WERI-Rb-1 (cell line): ENCODE results near the gene POLA2.

Experiments used
- DNase-seq: peaks from one replicate; pipeline ENCODE4 v3.0.0-alpha.2; 2020
- H3K27ac ChIP-seq: fragments of 250-450 bp; sonication (Bioruptor Pico); 2 replicates; pipeline ENCODE4 v1.5.1; 2020; ENCODE audit warnings: mild to moderate bottlenecking, moderate library complexity
- H3K27me3 ChIP-seq: fragments of 250-450 bp; sonication (Bioruptor Pico); 2 replicates; pipeline ENCODE4 v1.5.1; 2021; ENCODE audit warnings: mild to moderate bottlenecking, low read depth, moderate library complexity; ENCODE audit not compliant: insufficient read depth, severe bottlenecking
- H3K36me3 ChIP-seq: fragments of 250-450 bp; sonication (Bioruptor Pico); 2 replicates; pipeline ENCODE4 v1.5.1; 2020; ENCODE audit warnings: mild to moderate bottlenecking, moderate library complexity
- H3K4me3 ChIP-seq: 2 replicates; pipeline ENCODE4 v1.5.1; 2011; ENCODE audit warnings: low read depth, mild to moderate bottlenecking, control low read depth, low read length
- H3K9me3 ChIP-seq: fragments of 250-450 bp; sonication (Bioruptor Pico); 2 replicates; pipeline ENCODE4 v1.5.1; 2021; ENCODE audit warnings: mild to moderate bottlenecking, moderate library complexity; ENCODE audit not compliant: severe bottlenecking
- CTCF ChIP-seq: IDR thresholded peaks from 2 replicates; pipeline ENCODE4 v1.5.1; 2011; ENCODE audit warnings: low read depth, mild to moderate bottlenecking, control low read depth, inconsistent platforms, low read length

Gene POLA2

GRCh38 chr11:65215441-65216076 lies 46.2 kb upstream of the POLA2 start:
- Histone ChIP-seq H3K27me3 (no peaks in the 10 kb centered on the region), H3K4me3 (no peak overlapping the region), H3K27ac (no peak overlapping the region), H3K36me3 (peaks cover 6% of the 10 kb centered on the region), H3K9me3 (no peaks in the 10 kb centered on the region)
- no peak for DNase-seq
- TF ChIP-seq CTCF, result no peak

GRCh38 chr11:65216830-65217229 lies 44.9 kb upstream of the POLA2 start:
- Histone ChIP-seq H3K36me3 (0 out of 2 replicates have a peak, but pooled peaks cover under 1% of the 10 kb centered on the region), H3K9me3 (no peaks in the 10 kb centered on the region), H3K4me3 (no peak overlapping the region), H3K27me3 (no peaks in the 10 kb centered on the region), H3K27ac (no peak overlapping the region)
- DNase-seq, result no peak
- TF ChIP-seq CTCF, result peak; percentile 44

- no peak for DNase-seq
- TF ChIP-seq CTCF, result no peak
These were observed 44.0 kb upstream of the POLA2 start for GRCh38 chr11:65217441-65218423.

GRCh38 chr11:65218446-65218845 lies 43.3 kb upstream of the POLA2 start:
- peak overlapping the region; percentile 64; the same call in 1 of the 2 replicates for H3K27ac ChIP-seq
- H3K27me3 ChIP-seq, result no peaks in the 10 kb centered on the region
- no peak for DNase-seq
- TF ChIP-seq CTCF, result no peak
- no peaks in the 10 kb centered on the region for H3K9me3 ChIP-seq
- no peak overlapping the region for H3K4me3 ChIP-seq
- no peaks in the 10 kb centered on the region for H3K36me3 ChIP-seq

More at GRCh38 chr11:65217441-65218423, 44.0 kb upstream of the POLA2 start:
- Histone ChIP-seq H3K4me3 (no peak overlapping the region), H3K27ac (no peak overlapping the region; the same call in 1 of the 2 replicates), H3K27me3 (no peaks in the 10 kb centered on the region), H3K9me3 (no peaks in the 10 kb centered on the region), H3K36me3 (no peaks in the 10 kb centered on the region)

GRCh38 chr11:65219930-65220213 lies 41.9 kb upstream of the POLA2 start:
- H3K4me3 ChIP-seq, result no peak overlapping the region
- no peak for TF ChIP-seq CTCF
- H3K36me3 ChIP-seq, result no peaks in the 10 kb centered on the region
- H3K9me3 ChIP-seq, result no peaks in the 10 kb centered on the region
- H3K27me3 ChIP-seq, result no peaks in the 10 kb centered on the region
- DNase-seq, result no peak
- H3K27ac ChIP-seq, result peak overlapping the region; percentile 64
